Hindlimb muscle (tissue), 1 donor: ENCODE data around the gene SLC24A1. TPM values are rescaled to one million over a fixed set of nuclear protein-coding genes. Genes with fewer than 3 reads are reported as not detected.

Experiments used
- DNase-seq: peaks from one replicate; pipeline ENCODE4 v3.0.0-alpha.2; 2013
- polyA plus RNA-seq: library from polyadenylated mRNA; unstranded; fragments of 120-200 nt; gene quantifications from one replicate; pipeline ENCODE4 v1.2.1, GENCODE V29; 2013; ENCODE audit not compliant: insufficient read length

Gene SLC24A1
- polyA plus RNA-seq, 1 donor: 8.5 TPM

DNA sequence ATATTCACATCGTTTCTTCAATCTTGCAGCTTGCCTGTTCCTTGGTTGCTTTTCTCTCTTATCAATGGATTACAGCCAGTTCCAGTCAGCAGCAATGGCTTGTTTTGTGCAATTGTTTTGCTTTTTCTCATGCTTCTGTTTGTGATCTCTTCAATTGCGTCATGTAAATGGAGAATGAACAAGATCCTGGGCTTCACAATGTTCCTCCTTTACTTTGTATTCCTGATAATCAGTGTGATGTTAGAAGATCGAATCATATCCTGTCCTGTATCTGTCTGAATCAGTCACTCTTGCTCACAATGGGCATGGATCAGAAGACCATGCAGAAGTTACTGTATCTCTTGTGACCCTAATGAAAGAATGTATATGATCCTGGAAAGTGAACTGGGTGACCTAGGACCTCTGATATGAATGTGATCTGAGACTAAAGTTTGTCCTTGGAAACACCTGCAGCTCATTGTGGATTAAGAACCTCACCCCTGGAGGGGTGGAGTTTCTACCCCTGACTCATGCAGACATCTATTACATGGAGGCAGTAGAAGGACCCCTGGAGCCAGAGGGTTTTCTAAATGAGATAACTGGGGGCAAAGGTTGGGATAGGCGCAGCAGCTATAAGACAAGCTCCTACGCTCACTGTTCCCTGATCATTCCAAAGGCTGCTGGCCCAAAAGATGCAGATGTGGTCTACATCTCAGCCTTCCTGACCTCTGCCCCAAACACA is 32.2 kb downstream of the SLC24A1 start:
- no peak for DNase-seq

GRCh38 chr15:65655026-65655425 is 33.3 kb downstream of the SLC24A1 start:
- DNase-seq: no peak

- DNase-seq: no peak
Measured at GRCh38 chr15:65655457-65655856, 33.7 kb downstream of the SLC24A1 start.

DNA sequence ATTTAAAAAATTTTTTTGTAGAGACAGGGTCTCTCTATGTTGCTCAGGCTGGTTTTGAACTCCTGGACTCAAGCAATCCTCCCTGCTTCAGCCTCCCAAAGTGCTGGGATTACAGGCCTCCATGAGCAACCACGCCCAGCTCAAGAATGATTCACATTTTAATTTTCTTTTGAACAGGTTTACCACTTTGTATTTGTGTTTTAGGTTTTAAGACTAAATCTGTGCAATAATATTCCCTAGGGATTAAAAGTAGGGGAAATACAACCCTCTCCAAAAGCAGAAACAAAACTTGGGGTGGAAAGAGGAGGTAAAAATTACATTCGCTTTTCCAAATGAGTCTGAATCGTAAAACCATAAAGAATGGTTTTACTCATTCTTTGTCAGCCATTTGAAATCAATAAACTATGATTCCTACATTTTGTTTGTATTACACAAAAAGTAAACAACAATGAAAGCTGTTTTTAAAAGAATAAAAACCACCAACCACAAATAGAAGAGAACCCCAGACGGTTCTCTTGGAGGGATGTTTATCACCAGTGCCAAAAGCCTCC is 37.8 kb downstream of the SLC24A1 start:
- DNase-seq: no peak

GRCh38 chr15:65660927-65661326 is 39.2 kb downstream of the SLC24A1 start:
- DNase-seq: no peak

- no peak for DNase-seq
Measured at GRCh38 chr15:65663521-65663920, 41.8 kb downstream of the SLC24A1 start.

GRCh38 chr15:65666257-65666656 is 44.5 kb downstream of the SLC24A1 start:
- DNase-seq: no peak

- no peak for DNase-seq
Measured at GRCh38 chr15:65675551-65675950, 53.8 kb downstream of the SLC24A1 start.

- DNase-seq: no peak
Measured at GRCh38 chr15:65676123-65676522, 54.4 kb downstream of the SLC24A1 start.

- no peak for DNase-seq
Measured at GRCh38 chr15:65680544-65680943, 58.8 kb downstream of the SLC24A1 start.

DNA sequence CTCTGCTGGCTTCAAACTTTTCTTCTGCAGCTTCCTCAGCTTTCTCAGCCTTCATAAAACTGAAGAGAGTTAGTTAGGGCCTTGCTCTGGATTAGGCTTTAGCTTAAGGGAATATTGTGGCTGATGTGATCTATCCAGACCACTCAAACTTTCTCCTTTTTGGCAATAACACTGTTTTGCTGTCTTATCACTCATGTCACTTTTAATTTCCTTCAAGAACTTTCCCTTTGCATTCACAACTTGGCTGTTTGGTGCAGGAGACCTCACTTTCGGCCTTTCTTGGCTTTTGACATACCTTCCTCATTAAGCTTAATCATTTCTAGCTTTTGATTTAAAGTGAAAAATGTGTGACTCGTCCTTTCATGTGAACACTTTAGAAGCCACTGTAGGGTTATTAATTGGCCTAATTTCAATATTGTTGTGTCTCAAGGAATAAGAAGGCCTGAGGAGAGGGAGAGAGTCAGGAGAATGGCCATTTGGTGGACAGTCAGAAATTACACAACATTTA is 60.7 kb downstream of the SLC24A1 start:
- no peak for DNase-seq

GRCh38 chr15:65688462-65688861 is 66.7 kb downstream of the SLC24A1 start:
- DNase-seq: no peak

GRCh38 chr15:65690173-65690572 is 68.4 kb downstream of the SLC24A1 start:
- no peak for DNase-seq

GRCh38 chr15:65690778-65691177 is 69.0 kb downstream of the SLC24A1 start:
- no peak for DNase-seq

DNA sequence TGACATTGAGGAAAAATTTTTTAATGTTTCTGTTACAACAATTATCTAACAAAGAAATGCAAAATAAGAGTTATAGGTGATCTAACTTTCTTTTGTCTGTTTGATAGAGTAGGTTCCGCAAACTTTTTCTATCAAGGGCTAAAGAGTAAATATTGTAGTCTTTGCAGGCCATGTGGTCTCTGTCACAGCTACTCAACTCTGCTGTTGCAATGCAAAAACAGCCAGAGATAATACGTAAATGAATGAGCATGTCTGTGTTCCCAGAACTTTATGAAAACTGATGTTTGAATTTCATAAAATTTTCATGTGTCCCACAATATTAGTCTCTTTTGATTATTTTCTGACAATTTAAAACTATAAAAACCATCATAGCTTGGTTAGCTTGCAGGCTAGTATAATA is 73.3 kb downstream of the SLC24A1 start:
- no peak for DNase-seq

Other genes starting within 250 kb of the SLC24A1 start
- 5.0 TPM for gene IGDCC3, start 243.9 kb upstream of the SLC24A1 start, polyA plus RNA-seq
- 113 TPM for gene IGDCC4, start 199.0 kb upstream of the SLC24A1 start, polyA plus RNA-seq
- gene DPP8, start 104.2 kb upstream of the SLC24A1 start, polyA plus RNA-seq: 21.1 TPM
- gene HACD3, start 91.5 kb upstream of the SLC24A1 start, polyA plus RNA-seq: 41.4 TPM
- gene INTS14, start 10.8 kb upstream of the SLC24A1 start, polyA plus RNA-seq: 23.8 TPM
- gene DENND4A, start 170.4 kb downstream of the SLC24A1 start, polyA plus RNA-seq: 11.9 TPM
- gene RAB11A, start 247.6 kb downstream of the SLC24A1 start, polyA plus RNA-seq: 135 TPM